ENCODE measurements around the gene RPL18A. TPM values are rescaled to one million over a fixed set of nuclear protein-coding genes. Genes with fewer than 3 reads are reported as not detected.

RPL18A gene
- total RNA-seq, 6 donors from 2014 or later, result 705 to 1,655 (median 1,002) TPM

GRCh38 chr19:17817668-17818363 lies 41.9 kb upstream of the RPL18A start:
- no peaks in the 10 kb centered on the region for H3K4me1 ChIP-seq
- no peak overlapping the region for H3K27ac ChIP-seq
- no peaks in the 10 kb centered on the region for H3K9me3 ChIP-seq
- H3K27me3 ChIP-seq, result no peaks in the 10 kb centered on the region
- H3K36me3 ChIP-seq, result no peaks in the 10 kb centered on the region
- 78 to 90% methylated on average over 13 of the region's 13 CpGs for WGBS, 2 donors
- no peak for ATAC-seq (ENCODE audit: low FRiP score in 2 of 2)
- H3K4me3 ChIP-seq, result no peak overlapping the region
- no peak for DNase-seq
- no peak for TF ChIP-seq POLR2AphosphoS5 (IDR thresholded peaks at IDR 0.05)

DNA sequence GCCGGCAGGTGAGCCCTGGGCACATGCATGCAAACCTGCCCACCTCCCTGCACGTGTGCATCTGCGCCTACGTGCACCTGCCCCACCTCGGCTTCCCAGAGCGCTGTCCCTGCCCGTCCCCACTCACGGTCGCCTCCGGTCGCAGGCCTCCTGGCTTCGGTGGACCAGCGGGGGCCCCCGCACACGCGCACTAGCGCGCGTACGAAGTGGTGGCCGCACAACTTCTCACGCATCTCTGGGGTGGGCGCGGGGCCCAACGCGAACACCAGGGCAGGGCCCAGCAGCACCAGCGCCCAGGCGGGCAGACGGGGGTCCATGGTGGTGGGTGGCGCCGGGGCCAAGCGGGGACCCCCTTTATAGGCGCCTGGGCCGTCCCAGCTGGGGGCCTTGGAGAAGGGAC lies 38.5 kb upstream of the RPL18A start, which contains the start of gene INSL3:
TSS of gene INSL3 (minus strand) at position 330 of the 400 bp plus-strand sequence. CDS start at position 317, 13 bp downstream.
- 70 to 83% methylated on average over 14 to 23 of the region's 34 CpGs for WGBS, 2 donors
- no peak for ATAC-seq (ENCODE audit: low FRiP score in 2 of 2)

GRCh38 chr19:17824339-17824738 lies 35.4 kb upstream of the RPL18A start:
- TF ChIP-seq, protein P1, sequence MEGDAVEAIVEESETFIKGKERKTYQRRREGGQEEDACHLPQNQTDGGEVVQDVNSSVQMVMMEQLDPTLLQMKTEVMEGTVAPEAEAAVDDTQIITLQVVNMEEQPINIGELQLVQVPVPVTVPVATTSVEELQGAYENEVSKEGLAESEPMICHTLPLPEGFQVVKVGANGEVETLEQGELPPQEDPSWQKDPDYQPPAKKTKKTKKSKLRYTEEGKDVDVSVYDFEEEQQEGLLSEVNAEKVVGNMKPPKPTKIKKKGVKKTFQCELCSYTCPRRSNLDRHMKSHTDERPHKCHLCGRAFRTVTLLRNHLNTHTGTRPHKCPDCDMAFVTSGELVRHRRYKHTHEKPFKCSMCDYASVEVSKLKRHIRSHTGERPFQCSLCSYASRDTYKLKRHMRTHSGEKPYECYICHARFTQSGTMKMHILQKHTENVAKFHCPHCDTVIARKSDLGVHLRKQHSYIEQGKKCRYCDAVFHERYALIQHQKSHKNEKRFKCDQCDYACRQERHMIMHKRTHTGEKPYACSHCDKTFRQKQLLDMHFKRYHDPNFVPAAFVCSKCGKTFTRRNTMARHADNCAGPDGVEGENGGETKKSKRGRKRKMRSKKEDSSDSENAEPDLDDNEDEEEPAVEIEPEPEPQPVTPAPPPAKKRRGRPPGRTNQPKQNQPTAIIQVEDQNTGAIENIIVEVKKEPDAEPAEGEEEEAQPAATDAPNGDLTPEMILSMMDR (IDR thresholded peaks at IDR 0.05), result no peak
- TF ChIP-seq EP300 (IDR thresholded peaks at IDR 0.05) (no peak), POLR2A (IDR thresholded peaks at IDR 0.05) (no peak), POLR2AphosphoS5 (IDR thresholded peaks at IDR 0.05) (no peak)
- Histone ChIP-seq H3K27ac (no peak overlapping the region), H3K27me3 (no peaks in the 10 kb centered on the region), H3K36me3 (peaks cover 0 to 15% (median 2%) of the 10 kb centered on the region in 4 donors), H3K4me1 (no peaks in the 10 kb centered on the region), H3K9me3 (no peaks in the 10 kb centered on the region), H3K4me3 (no peak overlapping the region)
- no peak for ATAC-seq (ENCODE audit: low FRiP score in 2 of 2)
- peak in 1 of 2 donors; percentile 19 for DNase-seq
- WGBS, 2 donors, result 48 to 70% methylated on average over 2 to 7 of the region's 8 CpGs

More for the DNA sequence above, 38.5 kb upstream of the RPL18A start, which contains the start of gene INSL3:
- Histone ChIP-seq H3K27me3 (no peaks in the 10 kb centered on the region), H3K9me3 (no peaks in the 10 kb centered on the region), H3K4me1 (no peaks in the 10 kb centered on the region), H3K27ac (no peak within 1 kb of the TSS), H3K36me3 (peaks cover 0 to under 1% (median 0%) of the 10 kb centered on the region in 4 donors), H3K4me3 (no peak within 1 kb of the TSS)
- TF ChIP-seq, protein P1 (IDR thresholded peaks at IDR 0.05), result no peak
- TF ChIP-seq EP300 (IDR thresholded peaks at IDR 0.05), result no peak
- no peak for TF ChIP-seq POLR2AphosphoS5 (IDR thresholded peaks at IDR 0.05)
- no peak for TF ChIP-seq POLR2A (IDR thresholded peaks at IDR 0.05)
- DNase-seq, result peak in 1 of 2 donors; percentile 75

DNA sequence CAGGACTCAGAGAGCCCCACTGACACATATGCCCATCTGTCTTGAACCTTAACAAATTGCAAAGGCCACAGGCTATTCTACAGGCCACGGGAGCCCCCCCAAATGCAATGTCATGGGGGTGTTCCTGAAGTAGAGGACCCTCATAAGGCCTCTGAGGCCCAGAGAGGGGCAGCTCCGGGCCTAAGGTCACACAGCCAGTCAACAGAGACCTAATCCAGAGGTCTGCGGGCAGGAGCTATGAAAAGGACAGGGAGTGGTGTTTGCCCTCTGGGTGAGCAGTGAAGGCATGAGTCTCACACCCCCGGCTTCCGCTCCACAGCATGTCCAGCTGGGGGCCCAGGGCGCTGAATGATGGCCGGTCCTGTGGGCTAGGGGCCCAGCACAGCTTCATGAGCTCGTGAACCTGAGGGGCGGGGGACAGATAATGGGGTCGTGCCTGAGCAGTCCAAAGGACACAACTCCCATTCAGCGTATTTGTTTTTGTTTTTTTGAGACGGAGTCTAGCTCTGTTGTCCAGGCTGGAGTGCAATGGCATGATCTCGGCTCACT lies 33.1 kb upstream of the RPL18A start:
- Histone ChIP-seq H3K4me3 (no peak overlapping the region), H3K9me3 (no peaks in the 10 kb centered on the region), H3K36me3 (peaks cover 0 to 32% (median 4%) of the 10 kb centered on the region in 4 donors), H3K4me1 (peaks cover 0 to 19% (median 0%) of the 10 kb centered on the region in 4 donors), H3K27ac (no peak overlapping the region), H3K27me3 (no peaks in the 10 kb centered on the region)
- ATAC-seq (ENCODE audit: low FRiP score in 2 of 2) (no peak), DNase-seq (no peak)
- TF ChIP-seq, protein P1 (IDR thresholded peaks at IDR 0.05), result no peak
- TF ChIP-seq POLR2A (IDR thresholded peaks at IDR 0.05) (no peak), POLR2AphosphoS5 (IDR thresholded peaks at IDR 0.05) (no peak), EP300 (IDR thresholded peaks at IDR 0.05) (no peak)
- 90 to 93% methylated on average over 6 to 13 of the region's 13 CpGs for whole genome bisulfite sequencing, 2 donors

DNA sequence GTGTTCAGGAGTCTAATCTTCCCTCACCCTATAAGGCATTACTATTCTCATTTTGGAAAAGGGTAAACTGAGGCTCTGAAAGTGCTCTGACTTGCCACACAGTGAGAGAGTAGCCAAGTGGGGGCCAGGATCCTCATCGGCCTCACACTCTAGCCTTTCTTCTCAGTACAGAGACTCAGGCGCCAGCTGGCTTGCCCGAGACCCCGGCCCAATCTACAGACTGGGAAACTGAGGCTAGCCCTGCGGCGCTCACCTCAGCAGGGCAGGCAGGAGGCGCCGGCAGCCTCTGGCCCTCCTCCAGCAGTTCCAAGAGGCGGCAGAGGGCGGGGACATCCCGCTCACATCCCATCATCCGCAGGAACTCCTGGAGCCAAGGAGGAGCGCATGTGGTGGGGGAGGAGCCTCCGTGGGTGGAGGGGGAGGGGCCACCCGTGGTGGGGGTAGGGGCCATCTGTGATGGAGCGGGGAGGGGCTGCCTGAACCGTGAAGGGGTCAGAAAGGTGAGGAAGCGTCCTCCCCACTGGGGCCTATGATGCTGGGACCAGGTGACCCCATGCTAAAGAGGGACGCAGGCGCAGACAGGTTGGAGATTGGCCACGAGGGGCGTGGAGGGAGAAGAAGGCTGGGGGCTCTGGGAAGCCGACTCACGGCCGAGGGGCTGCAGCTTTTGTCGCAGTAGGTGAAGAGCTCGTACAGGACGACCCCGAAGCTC lies 29.7 kb upstream of the RPL18A start:
- Histone ChIP-seq H3K4me3 (peak overlapping the region in 2 of 4 donors; percentile 12 to 17), H3K4me1 (peaks cover 0 to 19% (median 0%) of the 10 kb centered on the region in 4 donors), H3K27me3 (no peaks in the 10 kb centered on the region), H3K9me3 (no peaks in the 10 kb centered on the region), H3K36me3 (peaks cover 0 to 65% (median 4%) of the 10 kb centered on the region in 4 donors), H3K27ac (no peak overlapping the region)
- TF ChIP-seq EP300 (IDR thresholded peaks at IDR 0.05), result no peak
- TF ChIP-seq, protein P1 (IDR thresholded peaks at IDR 0.05), result no peak
- DNase-seq (peak in 1 of 2 donors; percentile 60), ATAC-seq (ENCODE audit: low FRiP score in 2 of 2) (no peak)
- WGBS, 2 donors, result 34 to 56% methylated on average over 23 to 29 of the region's 29 CpGs

Measured in upper lobe of left lung (tissue), 6 donors.